ENCODE results near the gene MXD4. TPM values are rescaled to one million over a fixed set of nuclear protein-coding genes. Genes with fewer than 3 reads are reported as not detected.
A peak's percentile ranks its signal among the peaks of the same experiment; 100 is the strongest.

MXD4 gene
- polyA plus RNA-seq, 1 of the 3 experiments (the other 2 are of a cell fraction): 38.6 TPM

DNA sequence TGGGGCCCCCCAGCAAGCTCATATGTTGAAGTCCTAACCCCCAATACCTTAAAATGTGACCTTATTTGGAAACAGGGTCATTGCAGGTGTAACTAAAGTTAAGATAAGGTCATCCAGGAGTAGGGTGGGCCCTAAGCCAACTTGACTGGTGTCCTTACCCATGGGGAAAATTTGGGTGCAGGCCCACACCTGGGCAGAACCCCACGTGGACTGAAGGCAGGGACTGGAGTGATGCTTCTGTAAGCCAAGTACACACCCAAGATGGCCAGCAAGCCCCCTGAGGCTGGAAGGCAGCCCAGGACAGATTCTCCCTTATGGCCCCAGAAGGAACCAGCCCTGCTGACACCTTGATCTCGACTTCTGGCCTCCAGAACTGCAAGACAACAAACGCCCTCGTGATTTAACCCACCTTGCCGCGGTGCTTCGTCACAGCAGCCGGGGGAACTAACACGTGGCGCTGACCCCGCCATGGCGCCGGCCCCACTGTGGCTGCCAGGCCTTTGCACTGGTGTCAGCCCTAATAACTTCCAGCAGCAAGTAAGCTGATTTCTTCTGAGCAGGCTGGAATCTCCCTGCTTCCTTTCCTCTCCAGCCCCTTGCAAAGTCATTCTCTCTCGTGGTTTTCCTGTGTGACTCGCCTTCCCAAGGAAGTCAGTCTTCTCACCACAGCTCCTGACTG is 23.2 kb upstream of the MXD4 start:
- ChIA-PET CTCF (no interaction called here), POLR2A (interaction anchor here (1.1 kb wide), 1 partner anchor 23 kb away, joined by 3 read pairs; the partner anchor contains the start of gene MXD4)
- TF ChIP-seq MXI1 (IDR thresholded peaks at IDR 0.05; ENCODE audit: low read depth, low read length): no peak
- H3K36me3 ChIP-seq (replicated peaks in 1 of 2; ENCODE audit: control insufficient read depth in 1 of 2, insufficient read depth in 2 of 2, low read length in 1 of 2): no peaks in the 10 kb centered on the region
- peak overlapping the region in 1 of 2 experiments; percentile 39; a peak in 1 of 4 replicates for H3K27ac ChIP-seq (ENCODE audit: low read depth in 2 of 2, low read length in 1 of 2)
- H3K27me3 ChIP-seq (ENCODE audit: insufficient read depth): no peaks in the 10 kb centered on the region
- H3K4me3 ChIP-seq (ENCODE audit: low read depth in 2 of 2, low read length in 1 of 2): no peak overlapping the region
- WGBS (ENCODE audit: low lambda C conversion rate): 68% methylated on average over 9 of the region's 15 CpGs
- H3K9ac ChIP-seq: no peak overlapping the region
- H3K4me1 ChIP-seq (ENCODE audit: control insufficient read depth in 1 of 2, insufficient read depth in 2 of 2, low read depth in 1 of 2, low read length in 1 of 2): peaks cover 0 to 30% of the 10 kb centered on the region in 2 experiments; a peak in 1 of 4 replicates
- no peak overlapping the region for H3K4me2 ChIP-seq
- DNase-seq: no peak
- no peaks in the 10 kb centered on the region for H3K9me3 ChIP-seq
- no peak overlapping the region for H2AFZ ChIP-seq (ENCODE audit: low read depth)
- H3K79me2 ChIP-seq (ENCODE audit: insufficient read depth): no peaks in the 10 kb centered on the region
- H3K9me2 ChIP-seq: no peaks in the 10 kb centered on the region
- no peaks in the 10 kb centered on the region for H3F3A ChIP-seq (replicated peaks; ENCODE audit: insufficient read depth)
- H4K20me1 ChIP-seq (ENCODE audit: insufficient read depth): no peaks in the 10 kb centered on the region

DNA sequence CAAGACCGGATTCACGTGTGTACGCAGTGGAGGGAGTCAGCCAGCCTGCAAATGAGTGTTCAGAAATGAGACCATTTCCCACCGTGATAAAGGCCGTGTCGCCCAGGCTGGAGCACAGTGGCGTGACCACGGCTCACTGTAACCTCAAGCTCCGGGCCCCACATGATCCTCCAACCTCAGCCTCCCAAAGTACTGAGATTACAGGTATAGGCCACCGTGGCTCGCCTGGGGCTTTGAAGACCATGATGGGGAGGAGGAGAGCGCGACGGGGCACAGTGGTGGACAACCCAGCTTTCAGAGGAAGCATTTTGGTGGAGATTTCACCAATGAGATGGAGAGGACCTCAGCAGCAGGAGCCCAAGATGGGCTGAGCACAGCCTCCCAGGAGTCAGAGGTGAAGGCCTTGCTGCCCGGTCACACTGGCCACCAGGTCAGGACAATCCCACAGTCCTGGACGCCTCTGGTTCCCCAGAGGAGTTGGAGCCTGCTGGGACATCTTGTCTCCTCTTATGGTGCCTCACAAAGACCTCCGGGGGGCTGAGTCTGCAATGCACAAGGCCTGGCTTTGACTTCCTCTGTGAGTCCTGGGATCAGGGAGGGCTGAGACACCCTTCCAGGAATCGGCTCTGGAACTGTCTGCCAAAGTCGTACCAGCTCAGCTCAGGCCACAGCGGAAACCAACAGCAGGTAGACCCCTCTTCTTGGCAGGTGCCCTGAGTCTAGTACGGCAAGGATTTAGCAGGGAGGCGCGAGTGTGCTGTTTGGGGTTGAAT is 22.4 kb upstream of the MXD4 start:
- ChIA-PET POLR2A (interaction anchor here (1.1 kb wide), 1 partner anchor 22 kb away, joined by 3 read pairs; the partner anchor contains the start of gene MXD4), CTCF (no interaction called here)
- Histone ChIP-seq H3K27me3 (ENCODE audit: insufficient read depth) (no peaks in the 10 kb centered on the region), H3K4me3 (ENCODE audit: low read depth in 2 of 2, low read length in 1 of 2) (no peak overlapping the region), H4K20me1 (ENCODE audit: insufficient read depth) (no peaks in the 10 kb centered on the region), H3K4me1 (ENCODE audit: control insufficient read depth in 1 of 2, insufficient read depth in 2 of 2, low read depth in 1 of 2, low read length in 1 of 2) (peaks cover 0 to 22% of the 10 kb centered on the region in 2 experiments; a peak in 1 of 4 replicates), H3K27ac (ENCODE audit: low read depth in 2 of 2, low read length in 1 of 2) (no peak overlapping the region), H3F3A (replicated peaks; ENCODE audit: insufficient read depth) (no peaks in the 10 kb centered on the region), H3K4me2 (no peak overlapping the region), H3K9ac (no peak overlapping the region), H2AFZ (ENCODE audit: low read depth) (no peak overlapping the region), H3K79me2 (ENCODE audit: insufficient read depth) (no peaks in the 10 kb centered on the region), H3K9me2 (no peaks in the 10 kb centered on the region), H3K36me3 (replicated peaks in 1 of 2; ENCODE audit: control insufficient read depth in 1 of 2, insufficient read depth in 2 of 2, low read length in 1 of 2) (no peaks in the 10 kb centered on the region), H3K9me3 (no peaks in the 10 kb centered on the region)
- no peak for DNase-seq
- 95% methylated on average over 13 of the region's 23 CpGs for WGBS (ENCODE audit: low lambda C conversion rate)
- no peak for TF ChIP-seq POLR2AphosphoS5 (IDR thresholded peaks at IDR 0.05; ENCODE audit: low read depth, low read length)
- no peak for TF ChIP-seq CHD2 (IDR thresholded peaks at IDR 0.05; ENCODE audit: low read length, partially characterized antibody)
- TF ChIP-seq EP300 (IDR thresholded peaks at IDR 0.05; ENCODE audit: borderline replicate concordance in 1 of 2, low read depth in 1 of 2, low read length in 1 of 2): no peak
- TF ChIP-seq TEAD4 (IDR thresholded peaks at IDR 0.05; ENCODE audit: borderline replicate concordance, insufficient read depth): no peak
- no peak for TF ChIP-seq FOSL2 (IDR thresholded peaks at IDR 0.05; ENCODE audit: borderline replicate concordance, low read depth)
- TF ChIP-seq TCF12 (IDR thresholded peaks at IDR 0.05): no peak
- no peak for TF ChIP-seq RCOR1 (IDR thresholded peaks at IDR 0.05; ENCODE audit: low read length)
- TF ChIP-seq ELF1 (IDR thresholded peaks at IDR 0.05): no peak
- TF ChIP-seq TAF1 (IDR thresholded peaks at IDR 0.05; ENCODE audit: borderline replicate concordance, low read depth, low read length): no peak
- no peak for TF ChIP-seq JUND (IDR thresholded peaks at IDR 0.05)
- no peak for TF ChIP-seq SIN3A (IDR thresholded peaks at IDR 0.05; ENCODE audit: borderline replicate concordance, low read depth, low read length)
- TF ChIP-seq, protein P1, sequence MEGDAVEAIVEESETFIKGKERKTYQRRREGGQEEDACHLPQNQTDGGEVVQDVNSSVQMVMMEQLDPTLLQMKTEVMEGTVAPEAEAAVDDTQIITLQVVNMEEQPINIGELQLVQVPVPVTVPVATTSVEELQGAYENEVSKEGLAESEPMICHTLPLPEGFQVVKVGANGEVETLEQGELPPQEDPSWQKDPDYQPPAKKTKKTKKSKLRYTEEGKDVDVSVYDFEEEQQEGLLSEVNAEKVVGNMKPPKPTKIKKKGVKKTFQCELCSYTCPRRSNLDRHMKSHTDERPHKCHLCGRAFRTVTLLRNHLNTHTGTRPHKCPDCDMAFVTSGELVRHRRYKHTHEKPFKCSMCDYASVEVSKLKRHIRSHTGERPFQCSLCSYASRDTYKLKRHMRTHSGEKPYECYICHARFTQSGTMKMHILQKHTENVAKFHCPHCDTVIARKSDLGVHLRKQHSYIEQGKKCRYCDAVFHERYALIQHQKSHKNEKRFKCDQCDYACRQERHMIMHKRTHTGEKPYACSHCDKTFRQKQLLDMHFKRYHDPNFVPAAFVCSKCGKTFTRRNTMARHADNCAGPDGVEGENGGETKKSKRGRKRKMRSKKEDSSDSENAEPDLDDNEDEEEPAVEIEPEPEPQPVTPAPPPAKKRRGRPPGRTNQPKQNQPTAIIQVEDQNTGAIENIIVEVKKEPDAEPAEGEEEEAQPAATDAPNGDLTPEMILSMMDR (IDR thresholded peaks at IDR 0.05): no peak
- TF ChIP-seq MEF2A (IDR thresholded peaks at IDR 0.05; ENCODE audit: borderline replicate concordance, low read depth): no peak
- TF ChIP-seq NFIC (IDR thresholded peaks at IDR 0.05; ENCODE audit: borderline replicate concordance): no peak
- TF ChIP-seq RFX5 (IDR thresholded peaks at IDR 0.05; ENCODE audit: low read length): no peak
- TF ChIP-seq, protein P2, sequence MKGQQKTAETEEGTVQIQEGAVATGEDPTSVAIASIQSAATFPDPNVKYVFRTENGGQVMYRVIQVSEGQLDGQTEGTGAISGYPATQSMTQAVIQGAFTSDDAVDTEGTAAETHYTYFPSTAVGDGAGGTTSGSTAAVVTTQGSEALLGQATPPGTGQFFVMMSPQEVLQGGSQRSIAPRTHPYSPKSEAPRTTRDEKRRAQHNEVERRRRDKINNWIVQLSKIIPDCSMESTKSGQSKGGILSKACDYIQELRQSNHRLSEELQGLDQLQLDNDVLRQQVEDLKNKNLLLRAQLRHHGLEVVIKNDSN (IDR thresholded peaks at IDR 0.05; ENCODE audit: borderline replicate concordance, low read depth): no peak
- TF ChIP-seq, protein P3, sequence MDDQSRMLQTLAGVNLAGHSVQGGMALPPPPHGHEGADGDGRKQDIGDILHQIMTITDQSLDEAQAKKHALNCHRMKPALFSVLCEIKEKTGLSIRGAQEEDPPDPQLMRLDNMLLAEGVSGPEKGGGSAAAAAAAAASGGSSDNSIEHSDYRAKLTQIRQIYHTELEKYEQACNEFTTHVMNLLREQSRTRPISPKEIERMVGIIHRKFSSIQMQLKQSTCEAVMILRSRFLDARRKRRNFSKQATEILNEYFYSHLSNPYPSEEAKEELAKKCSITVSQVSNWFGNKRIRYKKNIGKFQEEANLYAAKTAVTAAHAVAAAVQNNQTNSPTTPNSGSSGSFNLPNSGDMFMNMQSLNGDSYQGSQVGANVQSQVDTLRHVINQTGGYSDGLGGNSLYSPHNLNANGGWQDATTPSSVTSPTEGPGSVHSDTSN (IDR thresholded peaks at IDR 0.05): no peak
- TF ChIP-seq RXRA (IDR thresholded peaks at IDR 0.05; ENCODE audit: borderline replicate concordance, low read depth): no peak
- no peak for TF ChIP-seq RAD21 (IDR thresholded peaks at IDR 0.05; ENCODE audit: low read length)
- TF ChIP-seq, protein P4, sequence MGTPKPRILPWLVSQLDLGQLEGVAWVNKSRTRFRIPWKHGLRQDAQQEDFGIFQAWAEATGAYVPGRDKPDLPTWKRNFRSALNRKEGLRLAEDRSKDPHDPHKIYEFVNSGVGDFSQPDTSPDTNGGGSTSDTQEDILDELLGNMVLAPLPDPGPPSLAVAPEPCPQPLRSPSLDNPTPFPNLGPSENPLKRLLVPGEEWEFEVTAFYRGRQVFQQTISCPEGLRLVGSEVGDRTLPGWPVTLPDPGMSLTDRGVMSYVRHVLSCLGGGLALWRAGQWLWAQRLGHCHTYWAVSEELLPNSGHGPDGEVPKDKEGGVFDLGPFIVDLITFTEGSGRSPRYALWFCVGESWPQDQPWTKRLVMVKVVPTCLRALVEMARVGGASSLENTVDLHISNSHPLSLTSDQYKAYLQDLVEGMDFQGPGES (IDR thresholded peaks at IDR 0.05; ENCODE audit: low read depth, low read length): no peak

All from SK-N-SH (cell line).